Measurements from ENCODE around the gene MSRB3. TPM values are rescaled to one million over a fixed set of nuclear protein-coding genes. Genes with fewer than 3 reads are reported as not detected.
"Not testable (repeated sequence)": the region's sequence is repeated elsewhere in the genome, so short reads cannot be mapped to it uniquely, and the experiment has no call there.

The MSRB3 gene
- total and polyA plus RNA-seq, 10 donors: 4.3 to 64.4 (median 19.7) TPM

DNA sequence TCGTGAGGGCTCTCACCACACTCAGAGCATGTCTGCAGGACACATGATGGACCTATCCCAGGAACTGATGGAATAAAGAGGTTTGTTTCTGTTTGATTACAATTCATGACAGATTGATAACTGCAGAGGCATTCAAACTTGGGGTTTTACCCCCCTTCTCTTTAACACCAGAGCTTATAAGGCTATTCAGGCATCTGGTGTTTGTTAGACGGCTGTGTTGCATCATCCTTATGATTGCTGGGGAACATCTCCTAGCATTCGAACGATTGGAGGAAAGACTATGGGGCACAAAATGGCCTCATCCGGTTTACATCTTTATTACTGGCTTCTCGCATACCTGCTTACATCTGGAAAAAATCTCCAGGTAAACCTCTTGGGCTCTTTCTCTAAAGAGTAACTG is 191.8 kb downstream of the MSRB3 start:
- intact Hi-C loops (cut with DNase I; ENCODE audit: low total_unique reads): no loop called here
- no peaks in the 10 kb centered on the region for H3K9me3 ChIP-seq
- no peak overlapping the region for H3K4me3 ChIP-seq
- TF ChIP-seq POLR2AphosphoS5 (IDR thresholded peaks at IDR 0.05) (no peak), POLR2A (IDR thresholded peaks at IDR 0.05) (no peak)
- TF ChIP-seq, protein P1, sequence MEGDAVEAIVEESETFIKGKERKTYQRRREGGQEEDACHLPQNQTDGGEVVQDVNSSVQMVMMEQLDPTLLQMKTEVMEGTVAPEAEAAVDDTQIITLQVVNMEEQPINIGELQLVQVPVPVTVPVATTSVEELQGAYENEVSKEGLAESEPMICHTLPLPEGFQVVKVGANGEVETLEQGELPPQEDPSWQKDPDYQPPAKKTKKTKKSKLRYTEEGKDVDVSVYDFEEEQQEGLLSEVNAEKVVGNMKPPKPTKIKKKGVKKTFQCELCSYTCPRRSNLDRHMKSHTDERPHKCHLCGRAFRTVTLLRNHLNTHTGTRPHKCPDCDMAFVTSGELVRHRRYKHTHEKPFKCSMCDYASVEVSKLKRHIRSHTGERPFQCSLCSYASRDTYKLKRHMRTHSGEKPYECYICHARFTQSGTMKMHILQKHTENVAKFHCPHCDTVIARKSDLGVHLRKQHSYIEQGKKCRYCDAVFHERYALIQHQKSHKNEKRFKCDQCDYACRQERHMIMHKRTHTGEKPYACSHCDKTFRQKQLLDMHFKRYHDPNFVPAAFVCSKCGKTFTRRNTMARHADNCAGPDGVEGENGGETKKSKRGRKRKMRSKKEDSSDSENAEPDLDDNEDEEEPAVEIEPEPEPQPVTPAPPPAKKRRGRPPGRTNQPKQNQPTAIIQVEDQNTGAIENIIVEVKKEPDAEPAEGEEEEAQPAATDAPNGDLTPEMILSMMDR (IDR thresholded peaks at IDR 0.05 in 8 of 11, conservative IDR thresholded peaks at IDR 0.05 in 3 of 11): no peak
- no peaks in the 10 kb centered on the region for H3K27me3 ChIP-seq (replicated peaks in 1 of 7)
- H3K4me1 ChIP-seq: no peaks in the 10 kb centered on the region
- DNase-seq: no peak
- no peak overlapping the region for H3K27ac ChIP-seq
- WGBS, 5 donors: 71 to 91% (median 76%) methylated on average over 6 of the region's 6 CpGs
- H3K36me3 ChIP-seq: no peaks in the 10 kb centered on the region

DNA sequence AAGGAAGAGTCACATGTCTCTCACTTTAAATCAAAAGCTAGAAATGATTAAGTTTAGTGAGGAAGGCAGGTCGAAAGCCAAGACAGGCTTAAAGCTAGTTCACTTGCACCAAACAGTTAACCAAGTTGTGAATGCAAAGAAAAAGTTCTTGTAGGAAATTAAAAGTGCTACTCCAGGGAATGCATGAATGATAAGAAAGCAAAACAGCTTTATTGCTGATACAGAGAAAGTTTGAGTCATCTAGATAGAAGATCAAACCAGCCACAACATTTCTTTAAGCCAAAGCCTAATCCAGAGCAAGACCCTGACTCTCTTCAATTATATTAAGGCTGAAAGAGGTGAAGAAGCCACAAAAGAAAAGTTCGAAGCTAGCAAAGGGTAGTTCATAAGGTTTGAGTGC is 193.6 kb downstream of the MSRB3 start:
- TF ChIP-seq, protein P1 (IDR thresholded peaks at IDR 0.05 in 8 of 11, conservative IDR thresholded peaks at IDR 0.05 in 3 of 11): no peak
- no peak for TF ChIP-seq POLR2A (IDR thresholded peaks at IDR 0.05)
- no peak for TF ChIP-seq POLR2AphosphoS5 (IDR thresholded peaks at IDR 0.05)

DNA sequence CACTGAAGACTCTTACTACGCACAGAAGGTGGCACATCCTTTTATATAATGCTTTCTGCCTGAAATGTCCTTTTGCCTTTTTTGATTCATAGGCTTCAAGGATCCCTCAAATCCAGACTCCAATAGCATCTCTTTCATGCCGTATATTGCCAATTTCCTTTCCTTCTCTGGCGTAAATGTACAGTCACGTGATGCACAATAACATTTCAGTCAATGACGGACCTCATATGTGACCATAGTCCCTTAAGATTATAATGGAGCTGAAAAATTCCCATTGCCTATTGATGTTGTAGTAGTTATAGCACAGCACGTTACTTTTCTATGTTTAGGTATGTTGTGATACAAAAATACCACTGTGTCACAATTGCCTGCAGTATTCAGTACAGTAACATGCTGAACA is 196.3 kb downstream of the MSRB3 start:
- H3K36me3 ChIP-seq: no peaks in the 10 kb centered on the region
- H3K27me3 ChIP-seq (replicated peaks in 1 of 7): no peaks in the 10 kb centered on the region
- H3K27ac ChIP-seq: no peak overlapping the region
- no peaks in the 10 kb centered on the region for H3K4me1 ChIP-seq
- no peak for DNase-seq
- H3K4me3 ChIP-seq: no peak overlapping the region
- WGBS, 5 donors: 86 to 92% (median 88%) methylated on average over 6 of the region's 6 CpGs
- intact Hi-C loops (cut with DNase I; ENCODE audit: low total_unique reads): no loop called here
- TF ChIP-seq, protein P1 (IDR thresholded peaks at IDR 0.05 in 8 of 11, conservative IDR thresholded peaks at IDR 0.05 in 3 of 11): no peak
- no peak for TF ChIP-seq POLR2A (IDR thresholded peaks at IDR 0.05)
- no peak for TF ChIP-seq POLR2AphosphoS5 (IDR thresholded peaks at IDR 0.05)
- H3K9me3 ChIP-seq: no peaks in the 10 kb centered on the region

More for the DNA sequence above, 193.6 kb downstream of the MSRB3 start:
- Histone ChIP-seq H3K27me3 (replicated peaks in 1 of 7) (no peaks in the 10 kb centered on the region), H3K36me3 (no peaks in the 10 kb centered on the region), H3K4me1 (no peaks in the 10 kb centered on the region), H3K4me3 (no peak overlapping the region), H3K27ac (no peak overlapping the region), H3K9me3 (no peaks in the 10 kb centered on the region)
- 62 to 79% (median 70%) methylated on average over 2 of the region's 2 CpGs for WGBS, 5 donors
- no peak for DNase-seq
- intact Hi-C loops (cut with DNase I; ENCODE audit: low total_unique reads): no loop called here

DNA sequence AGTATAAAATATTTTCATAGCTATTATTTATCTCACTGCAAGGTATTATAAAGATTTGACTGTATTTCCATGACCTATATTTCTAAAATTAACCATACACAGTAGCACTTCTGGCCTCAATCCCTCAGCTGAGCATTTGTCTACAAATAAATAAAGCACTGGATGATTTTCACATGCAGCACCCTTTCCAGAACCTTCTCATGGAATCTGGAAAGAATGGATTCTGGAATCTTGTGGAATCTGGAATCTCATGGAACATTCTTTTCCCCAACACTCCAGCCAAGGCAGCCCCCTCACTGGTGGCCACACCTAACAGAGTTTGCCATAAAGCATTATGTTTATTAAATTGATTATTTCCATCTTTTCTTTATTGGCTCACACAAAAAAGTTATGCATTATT is 199.2 kb downstream of the MSRB3 start:
- Histone ChIP-seq H3K36me3 (no peaks in the 10 kb centered on the region), H3K9me3 (peaks cover 0 to 4% (median 1%) of the 10 kb centered on the region in 8 donors), H3K4me1 (no peaks in the 10 kb centered on the region), H3K27ac (no peak overlapping the region), H3K4me3 (no peak overlapping the region), H3K27me3 (replicated peaks in 1 of 7) (no peaks in the 10 kb centered on the region)
- TF ChIP-seq POLR2AphosphoS5 (IDR thresholded peaks at IDR 0.05) (no peak), POLR2A (IDR thresholded peaks at IDR 0.05) (no peak)
- TF ChIP-seq, protein P1 (IDR thresholded peaks at IDR 0.05 in 8 of 11, conservative IDR thresholded peaks at IDR 0.05 in 3 of 11): no peak
- intact Hi-C loops (cut with DNase I; ENCODE audit: low total_unique reads): no loop called here
- DNase-seq: no peak

DNA sequence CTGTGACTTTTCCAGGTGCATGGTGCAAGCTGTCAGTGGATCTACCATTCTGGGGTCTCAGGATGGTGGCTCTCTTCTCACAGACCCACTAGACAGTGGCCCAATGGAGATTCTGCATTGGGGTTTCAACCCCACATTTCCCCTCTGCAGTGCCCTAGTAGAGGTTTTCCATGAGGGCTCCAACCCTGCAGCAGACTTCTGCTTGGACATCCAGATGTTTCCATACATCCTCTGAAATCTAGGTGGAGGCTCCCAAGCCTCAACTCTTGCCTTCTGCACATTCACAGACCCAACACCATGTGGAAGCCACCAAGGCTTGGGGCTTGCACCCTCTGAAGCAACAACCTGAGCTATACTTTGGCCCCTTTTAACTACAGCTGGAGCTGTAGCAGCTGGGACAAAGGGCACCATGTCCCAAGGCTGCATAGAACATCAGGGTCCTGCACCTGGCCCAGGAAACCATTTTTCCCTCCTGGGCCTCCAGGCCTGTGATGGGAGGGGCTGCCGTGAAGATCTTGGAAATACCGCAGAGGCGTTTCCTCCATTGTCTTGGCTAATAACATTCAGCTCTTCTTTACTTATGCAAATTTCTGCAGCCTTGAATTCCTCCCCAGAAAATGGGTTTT is 205.5 kb downstream of the MSRB3 start:
- H3K36me3 ChIP-seq; H3K4me1 ChIP-seq; DNase-seq; intact Hi-C loops (cut with DNase I; ENCODE audit: low total_unique reads); H3K4me3 ChIP-seq; H3K27me3 ChIP-seq (replicated peaks in 1 of 7); H3K27ac ChIP-seq: not testable (repeated sequence)
- 92 to 98% (median 97%) methylated on average over 3 of the region's 3 CpGs for WGBS, 5 donors
- H3K9me3 ChIP-seq: peaks cover 9 to 32% (median 26%) of the 10 kb centered on the region in 8 donors
